A549 treated with ZK216348 at 1 μM for 4 hours (cell line): ENCODE results near the gene MNX1. TPM values are rescaled to one million over a fixed set of nuclear protein-coding genes. Genes with fewer than 3 reads are reported as not detected.

Experiments
- total RNA-seq: library from RNA; stranded (reverse); fragments of 200-300 nt; extraction: Qiagen RNA extraction; gene quantifications from 5 replicates; pipeline ENCODE4 v1.2.3, GENCODE V29; 2022; ENCODE audit warnings: low read depth

MNX1 gene
- total RNA-seq = 4.1 to 9.4 TPM (median 5.7 TPM) in 5 replicates

GRCh38 chr7:157010588-157011332, at the start of gene MNX1:
Gene MNX1 (minus strand): TSS chr7:157010663. CDS start chr7:157010350, 313 bp downstream.

Other genes starting within 250 kb of the MNX1 start
- 23.8 to 36.8 TPM (median 32.6 TPM) in 5 replicates for gene LMBR1, start 117.5 kb downstream of the MNX1 start, total RNA-seq
- 15.2 to 21.3 TPM (median 20.3 TPM) in 5 replicates for gene NOM1, start 61.0 kb downstream of the MNX1 start, total RNA-seq
- gene UBE3C, start 128.3 kb upstream of the MNX1 start, total RNA-seq = 57.5 to 76.3 TPM (median 69.8 TPM) in 5 replicates